Thymus (tissue), 11 donors: ENCODE data around the gene EZR. TPM values are rescaled to one million over a fixed set of nuclear protein-coding genes. Genes with fewer than 3 reads are reported as not detected.

Source experiments
- DNase-seq, 9 donors: peaks; one replicate each; pipeline ENCODE4 v3.0.0-alpha.2; 2013; ENCODE audit warnings: low spot score in 9 of 9, low read depth in 6 of 9, missing footprints in 1 of 9
- H3K27ac ChIP-seq, 2 donors: one replicate each; pipeline ENCODE4 v1.5.1; 2013; ENCODE audit warnings: control low read depth in 1 of 2, low read depth in 1 of 2, low read length in 1 of 2, mild to moderate bottlenecking in 1 of 2, moderate library complexity in 1 of 2
- H3K27me3 ChIP-seq, 2 donors: one replicate each; pipeline ENCODE4 v1.5.1; 2013; ENCODE audit warnings: low read length in 1 of 2; ENCODE audit not compliant: control insufficient read depth in 2 of 2, insufficient read depth in 1 of 2
- H3K36me3 ChIP-seq, 2 donors: one replicate each; pipeline ENCODE4 v1.5.1; 2013; ENCODE audit warnings: low read length in 1 of 2, mild to moderate bottlenecking in 1 of 2, moderate library complexity in 1 of 2; ENCODE audit not compliant: control insufficient read depth in 2 of 2, insufficient read depth in 2 of 2
- H3K4me1 ChIP-seq, 2 donors: one replicate each; pipeline ENCODE4 v1.5.1; 2013; ENCODE audit warnings: low read length in 2 of 2; ENCODE audit not compliant: control insufficient read depth in 2 of 2, insufficient read depth in 2 of 2
- H3K4me3 ChIP-seq, 2 donors: one replicate each; pipeline ENCODE4 v1.5.1; 2013; ENCODE audit warnings: low read length in 2 of 2, control low read depth in 1 of 2, mild to moderate bottlenecking in 1 of 2
- H3K9me3 ChIP-seq, 2 donors: one replicate each; pipeline ENCODE4 v1.5.1; 2013; ENCODE audit warnings: low read length in 1 of 2, mild to moderate bottlenecking in 1 of 2; ENCODE audit not compliant: control insufficient read depth in 2 of 2, insufficient read depth in 1 of 2
- WGBS: extraction: QIAGEN DNeasy Blood & Tissue Kit; methylation state at CpG from one replicate; pipeline ENCODE4 v1.1.7; 2013; 5-methylcytosine and 5-hydroxymethylcytosine counted together
- polyA plus RNA-seq: library from polyadenylated mRNA; stranded (reverse); fragments of 200-250 nt; gene quantifications from one replicate; pipeline ENCODE4 v1.2.3, GENCODE V29; 2013
- total RNA-seq: library from RNA; stranded (reverse); fragments of 120-200 nt; gene quantifications from one replicate; pipeline ENCODE4 v1.2.4, GENCODE V29; 2013
- donor health status: healthy.

The EZR gene
- total and polyA plus RNA-seq, 2 donors = 132 to 165 TPM

DNA sequence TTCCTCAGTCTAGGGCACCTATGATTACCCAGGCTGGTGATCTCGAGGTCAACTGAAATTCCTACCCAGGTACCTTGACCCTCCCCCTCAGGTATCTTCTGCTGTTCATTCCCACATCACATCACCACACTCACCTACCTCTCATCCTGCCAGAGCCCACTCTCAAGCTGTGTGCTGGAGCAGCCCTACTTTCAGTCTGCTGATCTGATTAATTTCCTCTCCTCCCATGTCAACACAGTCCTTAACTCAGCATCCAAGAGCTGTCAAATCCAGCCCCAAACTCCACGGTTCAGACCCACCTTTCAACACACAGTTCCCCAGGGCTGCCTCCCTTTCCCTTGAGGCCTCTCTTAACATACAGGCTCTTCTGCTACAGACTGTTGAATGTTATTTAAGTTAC, 42.4 kb downstream of the EZR start:
- Histone ChIP-seq H3K4me1 (peaks cover 0 to 5% of the 10 kb centered on the region in 2 donors), H3K27me3 (no peaks in the 10 kb centered on the region), H3K27ac (no peak overlapping the region), H3K4me3 (no peak overlapping the region), H3K36me3 (peaks cover 78 to 90% of the 10 kb centered on the region in 2 donors), H3K9me3 (no peaks in the 10 kb centered on the region)
- DNase-seq = no peak
- WGBS = 97% methylated on average over 2 of the region's 2 CpGs

DNA sequence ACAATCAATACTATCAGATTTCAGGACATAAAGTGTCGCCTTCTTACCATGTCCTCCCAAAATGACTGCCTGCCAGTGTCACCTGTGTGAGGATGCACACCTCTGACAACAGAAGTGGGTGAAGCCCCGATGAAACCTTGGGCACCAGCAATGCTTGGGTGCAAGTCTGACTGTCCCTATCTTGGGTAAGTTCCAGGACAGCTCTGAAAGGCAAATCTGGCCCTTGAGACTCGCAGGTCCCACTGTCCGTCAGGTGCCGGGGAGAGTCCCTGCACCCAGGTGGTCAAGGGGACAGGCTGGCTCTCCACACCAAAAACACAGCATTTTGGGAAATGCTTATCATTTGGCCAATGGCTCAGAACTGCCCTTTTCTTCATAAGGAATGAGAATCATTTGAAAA, 43.3 kb downstream of the EZR start:
- no peak overlapping the region for H3K4me3 ChIP-seq
- no peak for DNase-seq
- H3K36me3 ChIP-seq = peaks cover 78 to 90% of the 10 kb centered on the region in 2 donors
- H3K27me3 ChIP-seq = no peaks in the 10 kb centered on the region
- no peak overlapping the region for H3K27ac ChIP-seq
- no peaks in the 10 kb centered on the region for H3K9me3 ChIP-seq
- WGBS = over 99% methylated on average over 5 of the region's 5 CpGs
- H3K4me1 ChIP-seq = peaks cover 0 to 5% of the 10 kb centered on the region in 2 donors

DNA sequence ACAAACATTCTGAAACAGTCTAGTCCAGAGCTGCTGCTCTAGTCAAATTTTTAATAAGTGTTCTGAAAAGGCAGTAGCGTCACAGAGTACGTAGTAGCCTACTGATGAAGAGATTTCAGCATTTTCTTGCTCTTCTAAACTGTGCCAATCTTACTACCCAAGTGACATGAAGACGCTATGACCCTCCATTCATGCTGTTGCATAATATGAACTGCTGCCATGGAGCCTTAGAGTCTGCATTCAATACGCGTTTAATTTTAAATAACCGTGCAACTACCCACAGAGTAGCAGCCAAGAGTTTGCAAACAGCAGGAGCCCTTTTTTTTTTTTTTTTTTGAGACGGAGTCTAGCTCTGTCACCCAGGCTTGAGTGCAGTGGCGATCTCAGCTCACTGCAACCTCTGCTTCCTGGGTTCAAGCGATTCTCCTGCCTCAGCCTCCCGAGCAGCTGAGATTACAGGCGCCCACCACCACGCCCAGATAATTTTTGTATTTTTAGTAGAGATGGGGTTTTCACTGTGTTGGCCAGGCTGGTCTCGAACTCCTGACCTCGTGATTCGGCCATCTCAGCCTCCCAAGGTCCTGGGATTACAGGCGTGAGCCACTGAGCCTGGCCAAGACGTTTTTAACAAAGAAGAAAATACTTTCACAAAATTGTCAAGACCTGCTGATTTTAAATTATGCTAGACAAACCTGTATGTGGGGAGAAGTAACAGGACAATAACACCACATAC, 44.3 kb downstream of the EZR start:
- no peak overlapping the region for H3K4me3 ChIP-seq
- no peaks in the 10 kb centered on the region for H3K9me3 ChIP-seq
- no peaks in the 10 kb centered on the region for H3K27me3 ChIP-seq
- 96% methylated on average over 17 of the region's 17 CpGs for WGBS
- H3K4me1 ChIP-seq = peaks cover 0 to 5% of the 10 kb centered on the region in 2 donors
- H3K27ac ChIP-seq = no peak overlapping the region
- peaks cover 81 to 92% of the 10 kb centered on the region in 2 donors for H3K36me3 ChIP-seq
- DNase-seq = no peak

DNA sequence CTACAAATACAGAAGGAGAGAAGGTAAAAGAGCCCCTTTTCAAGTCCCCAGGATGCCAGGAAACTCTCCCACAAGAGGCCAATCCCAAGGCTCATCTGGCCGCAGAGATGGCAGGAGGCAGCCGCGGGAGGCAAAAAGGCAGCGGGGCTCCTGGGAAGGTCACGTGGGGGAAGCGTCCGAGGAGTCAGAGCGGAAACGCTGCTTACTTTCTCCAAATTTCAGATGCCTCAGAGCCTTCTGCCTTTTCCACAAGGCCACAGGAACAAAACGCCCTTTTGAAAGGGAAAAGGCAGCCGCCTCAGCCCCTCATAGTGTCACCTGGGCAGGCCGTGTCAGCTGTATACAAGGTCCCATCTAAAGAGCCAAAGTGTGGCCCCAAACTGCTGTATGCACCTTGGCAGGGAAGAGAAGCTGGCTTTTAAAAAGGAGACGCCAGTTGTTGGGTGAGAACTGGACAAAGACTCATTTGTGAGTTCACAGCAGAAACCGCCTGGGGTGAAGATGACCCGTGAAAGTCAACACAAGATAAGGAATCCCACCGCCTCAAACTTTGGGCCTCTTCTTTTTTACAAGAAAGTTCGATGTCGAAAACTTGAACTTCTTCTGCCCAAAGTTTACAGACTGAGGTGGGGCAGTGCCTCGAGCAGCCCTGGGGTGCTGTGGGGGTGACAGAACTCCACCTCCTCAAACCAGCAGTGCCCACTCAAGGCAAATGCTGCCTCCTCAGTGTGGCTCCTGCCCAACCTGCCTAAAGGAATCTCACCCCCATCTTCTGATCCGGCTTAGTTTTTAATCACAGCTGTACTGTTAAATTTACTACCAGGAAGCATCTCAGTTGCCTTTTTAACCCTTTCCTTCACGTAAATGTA, 45.4 kb downstream of the EZR start:
- Histone ChIP-seq H3K4me3 (no peak overlapping the region), H3K4me1 (peaks cover 0 to 5% of the 10 kb centered on the region in 2 donors), H3K9me3 (no peaks in the 10 kb centered on the region), H3K27me3 (no peaks in the 10 kb centered on the region), H3K36me3 (peaks cover 92 to 99% of the 10 kb centered on the region in 2 donors), H3K27ac (no peak overlapping the region)
- WGBS = 98% methylated on average over 21 of the region's 21 CpGs
- DNase-seq = no peak

DNA sequence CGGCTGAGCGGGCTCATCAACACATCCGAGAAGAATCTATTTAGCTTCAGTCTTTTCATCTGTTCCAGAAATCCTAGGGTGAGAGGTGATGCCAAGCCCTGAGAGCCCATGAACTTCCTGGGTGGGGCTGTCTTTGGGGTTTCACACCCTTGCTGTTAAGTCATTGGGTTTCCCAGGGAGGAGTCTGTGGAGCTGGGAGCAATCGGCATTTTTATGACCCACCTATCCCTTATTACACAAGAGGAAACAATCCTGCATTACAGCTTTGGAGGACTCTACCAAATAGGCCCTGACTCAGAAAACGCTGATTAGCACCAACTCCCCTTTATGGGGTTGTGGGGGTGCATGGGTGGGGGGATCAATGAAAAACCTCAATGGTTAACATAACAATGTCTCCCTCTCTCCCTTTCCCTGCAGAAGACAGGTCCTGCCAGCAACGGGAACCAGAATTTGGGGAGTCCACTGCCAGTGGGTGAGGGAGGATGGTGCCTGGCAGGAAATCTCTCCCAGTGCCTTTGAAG, 46.3 kb downstream of the EZR start:
- H3K27ac ChIP-seq = no peak overlapping the region
- no peaks in the 10 kb centered on the region for H3K27me3 ChIP-seq
- peaks cover 0 to 3% of the 10 kb centered on the region in 2 donors for H3K4me1 ChIP-seq
- H3K9me3 ChIP-seq = no peaks in the 10 kb centered on the region
- H3K4me3 ChIP-seq = no peak overlapping the region
- 97% methylated on average over 6 of the region's 6 CpGs for WGBS
- no peak for DNase-seq
- peaks cover 99% of the 10 kb centered on the region in 2 donors for H3K36me3 ChIP-seq

DNA sequence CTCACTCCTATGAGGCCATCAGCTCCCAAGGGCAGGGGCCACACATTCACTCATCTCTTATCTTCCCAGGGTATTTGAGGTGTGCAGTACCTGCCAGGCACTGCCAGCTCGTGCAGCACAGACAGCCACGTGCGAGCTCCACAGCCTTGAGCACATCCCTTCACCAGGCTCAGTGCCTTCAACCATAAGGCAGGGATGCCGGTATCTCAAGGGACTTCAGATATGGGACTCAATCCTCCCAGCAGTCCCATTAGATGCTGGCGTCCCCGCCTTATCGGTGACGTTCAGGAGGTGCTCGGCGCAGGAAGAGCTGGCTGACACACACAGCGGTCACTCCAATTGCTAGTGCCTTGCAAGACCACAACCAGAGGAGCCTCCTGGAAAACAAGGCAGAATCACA, 47.0 kb downstream of the EZR start:
- Histone ChIP-seq H3K27ac (no peak overlapping the region), H3K36me3 (peaks cover 99% of the 10 kb centered on the region in 2 donors), H3K27me3 (no peaks in the 10 kb centered on the region), H3K4me1 (no peaks in the 10 kb centered on the region), H3K4me3 (no peak overlapping the region), H3K9me3 (no peaks in the 10 kb centered on the region)
- 99% methylated on average over 11 of the region's 11 CpGs for WGBS
- no peak for DNase-seq

DNA sequence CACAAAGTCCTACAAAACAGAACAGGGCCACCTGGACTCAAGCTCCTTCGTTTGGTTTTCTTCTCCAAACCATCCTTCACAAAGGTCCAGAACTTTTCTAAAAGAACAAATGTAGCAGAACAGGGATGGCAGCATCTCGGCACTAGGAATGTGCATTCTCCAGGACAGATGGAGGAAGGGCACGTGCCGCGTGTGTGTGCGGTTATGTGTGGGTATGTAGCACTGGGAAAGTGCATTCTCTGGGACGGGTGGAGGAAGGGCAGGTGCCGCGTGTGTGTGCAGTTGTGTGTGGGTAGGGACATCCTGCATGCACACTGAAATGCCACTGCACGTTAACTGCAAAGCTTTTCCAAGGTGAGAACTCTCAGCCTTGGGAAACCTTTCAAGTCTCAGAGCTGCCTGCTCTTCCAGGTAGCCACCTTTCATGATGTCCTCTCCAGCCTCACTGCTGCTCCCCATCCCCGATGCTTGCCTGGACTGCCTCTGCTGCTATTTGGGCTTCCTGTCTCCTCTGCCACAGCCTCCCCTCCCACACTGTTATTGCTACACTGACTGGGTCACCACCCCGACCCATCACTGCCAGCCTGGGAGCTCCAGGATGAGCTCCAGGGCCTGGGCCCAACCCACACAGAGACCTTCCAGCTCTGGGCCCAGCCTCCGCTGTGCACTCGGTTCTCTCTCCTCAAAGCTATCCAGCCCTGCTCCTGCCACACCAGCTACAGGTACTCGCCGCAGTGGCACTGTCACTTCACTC, 47.6 kb downstream of the EZR start:
- WGBS = 95% methylated on average over 16 of the region's 16 CpGs
- no peak overlapping the region for H3K27ac ChIP-seq
- H3K4me1 ChIP-seq = no peaks in the 10 kb centered on the region
- peaks cover 99% of the 10 kb centered on the region in 2 donors for H3K36me3 ChIP-seq
- no peaks in the 10 kb centered on the region for H3K27me3 ChIP-seq
- DNase-seq = no peak
- H3K4me3 ChIP-seq = no peak overlapping the region
- no peaks in the 10 kb centered on the region for H3K9me3 ChIP-seq

DNA sequence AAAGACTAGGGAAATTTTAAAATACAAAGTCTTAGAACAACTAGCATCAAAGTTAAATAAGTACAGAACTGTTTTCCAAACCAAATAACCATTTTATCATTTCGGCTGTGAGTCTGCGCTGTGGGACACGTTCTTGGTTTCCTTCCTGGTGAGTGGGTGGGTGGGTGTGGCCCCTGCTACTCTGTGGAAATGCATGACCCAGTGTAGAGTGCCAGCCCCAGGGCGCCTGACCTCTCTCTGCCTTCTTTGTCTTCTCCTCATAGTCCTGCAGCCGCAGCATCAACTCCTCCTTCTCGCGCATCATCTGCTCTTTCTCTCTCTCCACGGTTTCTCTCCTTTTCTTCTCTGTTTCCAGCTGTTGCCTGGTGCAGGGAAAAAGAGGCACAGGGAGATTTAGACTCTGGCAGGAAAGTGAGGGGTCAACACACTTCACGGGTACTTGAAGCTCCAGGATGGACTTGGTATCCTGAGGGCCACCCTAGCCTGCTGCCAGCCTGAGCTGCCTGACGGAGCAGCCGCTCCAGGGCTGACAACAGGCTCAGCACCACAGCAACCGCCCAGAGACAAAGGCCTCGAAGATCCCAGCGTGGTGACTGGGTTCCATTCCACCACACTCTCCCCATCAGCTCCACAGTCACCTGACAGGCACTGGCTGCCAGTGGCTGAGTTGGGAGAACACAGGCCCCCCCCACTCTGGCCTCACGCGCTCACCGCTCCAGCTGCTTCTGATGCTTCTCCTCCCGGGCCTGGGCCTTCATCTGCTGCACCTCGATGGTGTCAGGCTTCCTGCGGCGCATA, 48.4 kb downstream of the EZR start:
- H3K4me3 ChIP-seq = no peak overlapping the region
- H3K4me1 ChIP-seq = no peaks in the 10 kb centered on the region
- 93% methylated on average over 21 of the region's 21 CpGs for WGBS
- H3K9me3 ChIP-seq = no peaks in the 10 kb centered on the region
- no peaks in the 10 kb centered on the region for H3K27me3 ChIP-seq
- H3K27ac ChIP-seq = no peak overlapping the region
- DNase-seq = no peak
- H3K36me3 ChIP-seq = peaks cover 98 to 100% of the 10 kb centered on the region in 2 donors
